Activated CD8-positive, alpha-beta T cell treated with anti-CD3 and anti-CD28 coated beads, Interleukin-2, amount 10 ng/mL, durations not matched to agents 7 days and 5 days (primary cell): ENCODE measurements around the gene OSBPL2. TPM values are rescaled to one million over a fixed set of nuclear protein-coding genes. Genes with fewer than 3 reads are reported as not detected.

ENCODE experiments used
- ATAC-seq: fragments of 150-1000 bp; cut with Tn5 transposase; one replicate; pipeline ENCODE4 v1.10.0; 2021; ENCODE audit warnings: moderate library complexity
- CTCF ChIA-PET: fragments of 350-600 bp; sonication (Branson Sonifier 250); formaldehyde crosslinking; loops from one replicate; lab custom pipeline; 2021; ENCODE audit warnings: antibody characterized with exemption; lab: Charles Lee
- POLR2A ChIA-PET: fragments of 350-600 bp; sonication (Branson Sonifier 250); formaldehyde crosslinking; loops from one replicate; lab custom pipeline; 2021; ENCODE audit warnings: antibody characterized with exemption; lab: Charles Lee
- DNase-seq: peaks from one replicate; pipeline ENCODE4 v3.0.0-alpha.2; 2020
- H3K27ac Mint-ChIP-seq: one replicate; pipeline ENCODE4 v1.8.0; 2021; ENCODE audit warnings: mild to moderate bottlenecking, mixed read lengths
- H3K27me3 Mint-ChIP-seq: one replicate; pipeline ENCODE4 v1.8.0; 2021; ENCODE audit warnings: low read depth, mixed read lengths
- H3K36me3 Mint-ChIP-seq: one replicate; pipeline ENCODE4 v1.8.0; 2021; ENCODE audit warnings: low read depth, mixed read lengths
- H3K4me1 Mint-ChIP-seq: one replicate; pipeline ENCODE4 v1.8.0; 2021; ENCODE audit warnings: low read depth, mixed read lengths
- H3K4me3 Mint-ChIP-seq: one replicate; pipeline ENCODE4 v1.8.0; 2021; ENCODE audit warnings: mild to moderate bottlenecking, mixed read lengths
- H3K9me3 Mint-ChIP-seq: one replicate; pipeline ENCODE4 v1.8.0; 2022; ENCODE audit warnings: mixed read lengths; ENCODE audit not compliant: insufficient read depth
- total RNA-seq, 2 experiments: library from RNA; stranded (reverse); gene quantifications; one replicate each; pipeline ENCODE4 v1.2.3, GENCODE V29; 2021

The OSBPL2 gene
- total RNA-seq, 2 experiments from 2014 or later: 24.1 to 26.4 TPM

DNA sequence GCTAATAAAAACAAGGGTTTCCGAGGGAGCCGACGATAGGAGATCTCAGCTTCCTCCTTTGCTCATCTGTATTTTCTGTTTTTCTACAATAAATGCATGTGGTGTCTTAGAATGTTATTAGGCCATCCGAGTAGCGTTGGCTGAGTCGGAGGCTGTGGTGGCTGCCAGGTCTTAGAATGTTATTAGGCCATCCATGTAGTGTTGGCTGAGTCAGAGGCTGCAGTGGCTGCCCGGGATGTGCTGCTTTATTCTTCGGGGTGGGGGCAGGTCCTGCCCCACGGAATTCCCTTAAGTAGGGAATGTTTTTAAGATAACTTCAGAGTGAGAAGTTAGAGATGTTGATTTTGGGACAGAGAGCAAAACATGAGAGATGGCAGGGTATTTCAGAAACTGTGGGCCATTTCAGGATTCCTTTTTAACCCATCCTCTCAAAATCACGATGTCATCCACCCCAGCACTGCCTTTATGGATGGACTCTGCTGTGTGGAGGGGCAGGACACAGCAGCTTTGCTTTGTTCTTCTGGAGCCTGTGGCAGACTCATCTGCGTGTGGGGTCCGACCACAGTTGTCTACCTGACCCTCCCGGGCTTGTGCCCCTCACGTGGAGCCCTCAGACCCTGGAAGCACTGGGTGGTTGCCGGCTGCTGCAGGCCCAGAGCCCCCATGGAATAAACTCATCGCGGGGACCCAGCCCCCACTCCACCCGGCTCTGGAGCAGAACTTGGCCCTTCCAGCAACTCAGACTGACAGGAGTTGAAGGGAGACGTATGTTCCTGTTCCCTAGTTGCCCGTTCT, 20.4 kb downstream of the OSBPL2 start:
- Mint-ChIP-seq H3K4me1 (peaks cover 3% of the 10 kb centered on the region), H3K27me3 (no peaks in the 10 kb centered on the region), H3K27ac (no peak overlapping the region), H3K9me3 (no peaks in the 10 kb centered on the region), H3K4me3 (no peak overlapping the region), H3K36me3 (peaks cover 7% of the 10 kb centered on the region)
- DNase-seq: no peak
- POLR2A ChIA-PET: no interaction called here
- CTCF ChIA-PET: no interaction called here
- no peak for ATAC-seq

DNA sequence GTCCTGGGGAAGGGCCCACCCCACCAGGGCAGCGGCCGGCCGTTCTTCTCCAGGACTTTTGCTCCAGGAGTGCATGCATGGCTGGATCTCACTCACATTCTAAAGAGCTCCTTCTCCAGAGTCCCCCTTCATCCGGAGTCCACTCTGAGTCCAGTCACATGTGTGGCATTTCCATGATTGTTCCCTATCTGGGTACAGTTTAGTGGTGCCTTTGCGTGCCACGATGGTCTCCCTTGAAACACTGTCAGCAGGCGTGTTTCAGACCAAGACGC, 20.9 kb downstream of the OSBPL2 start:
- peaks cover under 1% of the 10 kb centered on the region for H3K4me1 Mint-ChIP-seq
- H3K36me3 Mint-ChIP-seq: peaks cover 7% of the 10 kb centered on the region
- no peaks in the 10 kb centered on the region for H3K27me3 Mint-ChIP-seq
- ChIA-PET POLR2A (no interaction called here), CTCF (no interaction called here)
- H3K27ac Mint-ChIP-seq: no peak overlapping the region
- no peaks in the 10 kb centered on the region for H3K9me3 Mint-ChIP-seq
- DNase-seq (no peak), ATAC-seq (no peak)
- H3K4me3 Mint-ChIP-seq: no peak overlapping the region

DNA sequence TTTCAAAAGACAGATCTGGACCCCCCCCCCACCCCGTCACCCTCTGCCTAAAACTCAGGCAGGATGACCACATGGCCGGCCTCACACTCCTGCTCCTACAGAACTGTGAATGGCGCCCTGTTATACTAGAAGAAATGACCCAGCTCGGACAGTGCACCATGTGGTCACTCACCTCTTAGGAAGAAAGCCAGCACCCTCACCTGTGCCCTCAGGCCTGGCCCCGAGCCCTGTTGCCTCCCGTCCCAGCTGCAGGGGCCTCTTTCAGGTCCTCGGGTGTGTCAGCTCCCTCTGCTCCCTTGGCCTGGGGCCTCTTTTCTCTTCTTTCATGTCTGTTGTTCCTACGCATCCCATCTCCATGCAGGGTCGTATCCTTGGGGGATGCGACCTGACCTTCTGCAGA, 23.7 kb downstream of the OSBPL2 start:
- no peak overlapping the region for H3K27ac Mint-ChIP-seq
- no peak overlapping the region for H3K4me3 Mint-ChIP-seq
- H3K27me3 Mint-ChIP-seq: no peaks in the 10 kb centered on the region
- DNase-seq (no peak), ATAC-seq (no peak)
- no peaks in the 10 kb centered on the region for H3K4me1 Mint-ChIP-seq
- POLR2A ChIA-PET: no interaction called here
- H3K9me3 Mint-ChIP-seq: no peaks in the 10 kb centered on the region
- CTCF ChIA-PET: no interaction called here
- H3K36me3 Mint-ChIP-seq: peaks cover 14% of the 10 kb centered on the region

DNA sequence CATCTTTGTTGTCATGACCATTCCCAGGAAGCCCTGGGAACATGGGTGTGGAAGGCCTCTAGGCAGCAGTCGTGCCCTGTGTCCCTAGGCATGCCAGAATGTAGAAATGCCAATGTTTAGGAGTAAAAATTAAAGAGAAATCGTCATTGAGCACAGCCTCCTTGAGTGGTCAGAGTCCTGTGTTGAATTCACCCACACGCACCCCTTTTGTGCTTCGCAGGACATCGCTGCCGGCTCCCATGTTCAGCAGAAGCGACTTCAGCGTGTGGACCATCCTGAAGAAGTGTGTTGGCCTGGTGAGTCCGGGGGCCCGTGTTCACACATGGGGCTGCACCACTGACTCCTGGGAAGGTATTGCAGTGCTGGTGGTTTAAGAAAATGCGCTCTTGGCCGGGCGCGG, 25.1 kb downstream of the OSBPL2 start:
- ATAC-seq (no peak), DNase-seq (no peak)
- ChIA-PET POLR2A (no interaction called here), CTCF (no interaction called here)
- Mint-ChIP-seq H3K27ac (no peak overlapping the region), H3K27me3 (no peaks in the 10 kb centered on the region), H3K4me3 (no peak overlapping the region), H3K9me3 (no peaks in the 10 kb centered on the region), H3K36me3 (peaks cover 14% of the 10 kb centered on the region), H3K4me1 (no peaks in the 10 kb centered on the region)

DNA sequence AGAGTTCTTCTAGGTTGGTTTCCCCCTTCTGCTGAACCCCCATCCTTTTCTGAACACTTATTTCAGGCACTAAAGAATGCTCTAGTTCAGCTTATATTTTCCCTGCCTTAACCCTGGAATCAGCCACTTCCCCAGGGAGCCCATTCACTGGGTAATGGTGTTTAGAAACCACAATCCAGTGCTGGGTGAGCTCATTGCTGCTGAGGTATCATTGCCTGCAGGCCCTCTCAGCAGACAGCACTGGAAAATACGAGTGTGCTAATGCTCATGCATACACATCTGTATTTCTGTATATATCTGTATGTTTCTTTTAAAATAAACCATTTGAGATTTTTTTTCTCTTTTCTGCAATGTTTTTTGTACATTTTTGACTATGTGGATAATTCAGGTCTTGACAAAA, 27.0 kb downstream of the OSBPL2 start:
- ChIA-PET CTCF (no interaction called here), POLR2A (interaction anchor here (0.7 kb wide), 1 partner anchor 19 kb away, joined by 5 read pairs; no protein-coding TSS in a partner anchor)
- Mint-ChIP-seq H3K9me3 (no peaks in the 10 kb centered on the region), H3K27ac (no peak overlapping the region), H3K4me3 (no peak overlapping the region), H3K4me1 (no peaks in the 10 kb centered on the region), H3K27me3 (no peaks in the 10 kb centered on the region), H3K36me3 (peaks cover 12% of the 10 kb centered on the region)
- DNase-seq (no peak), ATAC-seq (no peak)

DNA sequence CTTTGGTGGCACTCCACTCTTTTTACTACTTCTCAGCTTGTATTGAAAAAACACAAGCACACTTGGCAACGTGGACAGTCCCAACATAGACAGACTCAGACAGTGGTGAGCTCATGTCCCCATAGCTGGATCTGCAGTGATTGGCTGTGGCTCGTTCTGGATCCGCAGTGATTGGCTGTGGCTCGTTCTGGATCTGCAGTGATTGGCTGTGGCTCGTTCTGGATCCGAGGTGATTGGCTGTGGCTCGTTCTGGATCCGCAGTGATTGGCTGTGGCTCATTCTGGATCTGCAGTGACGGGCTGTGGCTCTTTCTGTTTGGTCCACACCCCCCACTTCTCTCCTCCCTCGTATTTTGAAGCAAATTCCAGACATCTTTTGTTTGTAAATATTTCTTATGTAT, 28.0 kb downstream of the OSBPL2 start:
- H3K9me3 Mint-ChIP-seq: no peaks in the 10 kb centered on the region
- no peaks in the 10 kb centered on the region for H3K27me3 Mint-ChIP-seq
- no peak for ATAC-seq
- POLR2A ChIA-PET: no interaction called here
- no peaks in the 10 kb centered on the region for H3K4me1 Mint-ChIP-seq
- H3K36me3 Mint-ChIP-seq: peaks cover 12% of the 10 kb centered on the region
- peak overlapping the region; percentile 15 for H3K27ac Mint-ChIP-seq
- CTCF ChIA-PET: no interaction called here
- no peak for DNase-seq
- H3K4me3 Mint-ChIP-seq: no peak overlapping the region

DNA sequence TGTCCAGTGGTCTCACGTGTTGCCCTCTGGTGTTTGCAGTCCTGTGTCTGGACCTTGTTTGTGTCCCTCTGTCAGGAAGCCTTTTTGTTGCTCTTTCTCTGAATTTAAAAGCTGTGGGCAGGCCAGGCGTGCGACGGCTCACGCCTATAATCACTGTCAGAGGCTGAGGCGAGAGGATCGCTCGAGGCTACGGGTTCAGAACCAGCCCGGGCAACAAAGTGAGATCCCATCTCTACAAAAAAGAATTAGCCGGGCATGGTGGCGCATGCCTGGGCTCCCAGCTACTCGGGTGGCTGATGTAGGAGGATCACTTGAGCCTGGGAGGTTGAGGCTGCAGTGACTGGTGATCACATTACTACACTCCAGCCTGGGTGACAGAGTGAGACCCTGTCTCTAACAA, 28.5 kb downstream of the OSBPL2 start:
- CTCF ChIA-PET: no interaction called here
- no peak overlapping the region for H3K27ac Mint-ChIP-seq
- DNase-seq: no peak
- H3K9me3 Mint-ChIP-seq: no peaks in the 10 kb centered on the region
- no peak overlapping the region for H3K4me3 Mint-ChIP-seq
- POLR2A ChIA-PET: no interaction called here
- H3K36me3 Mint-ChIP-seq: peaks cover 12% of the 10 kb centered on the region
- ATAC-seq: no peak
- H3K4me1 Mint-ChIP-seq: no peaks in the 10 kb centered on the region
- H3K27me3 Mint-ChIP-seq: no peaks in the 10 kb centered on the region

DNA sequence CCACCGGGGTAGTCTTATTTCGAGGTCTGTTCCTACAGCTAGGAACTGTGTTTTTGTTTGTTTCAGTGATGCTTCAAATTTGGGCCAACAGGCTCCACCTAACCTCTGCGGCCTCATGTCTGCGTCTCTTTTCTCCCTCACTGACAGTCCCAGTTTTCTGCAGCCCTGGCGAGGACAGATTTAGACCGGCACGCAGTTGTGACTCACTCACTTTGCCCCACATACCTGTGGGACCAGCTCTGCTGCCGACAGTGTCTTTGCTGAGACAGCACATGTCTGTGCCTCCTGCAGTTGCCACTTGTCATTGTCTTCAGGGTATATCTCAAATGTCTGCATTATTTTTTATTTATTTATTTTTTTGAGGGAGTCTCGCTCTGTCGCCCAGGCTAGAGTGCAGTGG, 29.2 kb downstream of the OSBPL2 start:
- H3K4me1 Mint-ChIP-seq: no peaks in the 10 kb centered on the region
- ChIA-PET CTCF (no interaction called here), POLR2A (no interaction called here)
- ATAC-seq: no peak
- DNase-seq: no peak
- H3K27ac Mint-ChIP-seq: no peak overlapping the region
- no peaks in the 10 kb centered on the region for H3K9me3 Mint-ChIP-seq
- H3K4me3 Mint-ChIP-seq: no peak overlapping the region
- H3K36me3 Mint-ChIP-seq: peaks cover 15% of the 10 kb centered on the region
- H3K27me3 Mint-ChIP-seq: no peaks in the 10 kb centered on the region

DNA sequence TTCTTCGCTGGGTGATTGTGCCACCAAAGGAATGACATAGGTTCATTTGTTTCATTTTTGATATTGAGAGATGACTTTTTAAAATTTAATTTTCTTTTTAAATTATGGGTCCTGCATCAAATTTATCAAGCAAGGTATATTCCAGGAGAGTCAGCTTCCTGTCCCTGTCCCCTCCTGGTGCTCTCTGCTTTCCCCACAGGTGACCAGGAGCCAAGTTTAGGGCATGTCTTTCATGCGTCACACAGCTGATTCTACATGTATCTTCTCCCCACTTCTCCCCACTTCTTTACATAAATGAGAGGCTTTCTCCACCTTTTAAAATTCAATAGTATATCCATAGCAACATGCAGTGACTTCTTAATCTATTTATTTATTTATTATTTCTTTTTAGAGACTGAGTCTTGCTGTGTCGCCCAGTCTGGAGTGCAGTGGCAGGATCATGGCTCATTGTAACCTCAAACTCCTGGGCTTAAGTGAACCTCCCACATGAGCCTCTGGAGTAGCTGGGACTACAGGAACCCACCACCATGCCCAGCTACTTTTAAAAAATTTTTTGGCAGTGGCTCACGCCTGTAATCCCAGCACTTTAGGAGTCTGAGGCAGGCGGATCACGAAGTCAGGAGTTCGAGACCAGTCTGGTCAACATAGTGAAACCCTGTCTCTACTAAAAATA, 30.0 kb downstream of the OSBPL2 start:
- ChIA-PET CTCF (no interaction called here), POLR2A (interaction anchor here (0.5 kb wide), 1 partner anchor 64 kb away, joined by 3 read pairs; no protein-coding TSS in a partner anchor)
- no peak overlapping the region for H3K4me3 Mint-ChIP-seq
- ATAC-seq: no peak
- no peaks in the 10 kb centered on the region for H3K27me3 Mint-ChIP-seq
- DNase-seq: no peak
- no peaks in the 10 kb centered on the region for H3K4me1 Mint-ChIP-seq
- H3K9me3 Mint-ChIP-seq: no peaks in the 10 kb centered on the region
- H3K27ac Mint-ChIP-seq: no peak overlapping the region
- H3K36me3 Mint-ChIP-seq: peaks cover 12% of the 10 kb centered on the region

DNA sequence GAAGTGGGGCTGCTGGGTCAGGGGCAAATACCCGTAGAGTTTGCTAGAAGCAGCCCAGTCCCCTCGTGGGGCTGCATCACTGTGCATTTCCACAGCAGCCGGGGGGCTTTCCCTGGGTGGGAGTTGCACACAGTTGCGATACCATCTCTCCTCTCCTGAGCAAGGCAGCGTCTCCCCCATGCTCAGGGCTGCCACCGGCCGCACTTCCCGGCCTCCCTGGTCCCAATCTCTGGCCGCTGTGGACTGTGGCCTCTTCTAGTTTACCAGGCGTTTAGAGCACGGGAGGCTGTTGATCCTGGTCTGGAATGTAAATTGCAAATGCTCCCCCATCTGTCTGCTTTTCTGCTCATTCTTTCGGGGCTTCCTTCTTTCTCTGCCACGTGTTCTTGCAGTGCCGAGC, 31.1 kb downstream of the OSBPL2 start:
- DNase-seq: no peak
- ChIA-PET CTCF (no interaction called here), POLR2A (no interaction called here)
- Mint-ChIP-seq H3K36me3 (peaks cover 13% of the 10 kb centered on the region), H3K27me3 (no peaks in the 10 kb centered on the region), H3K4me3 (no peak overlapping the region), H3K4me1 (no peaks in the 10 kb centered on the region), H3K27ac (no peak overlapping the region), H3K9me3 (no peaks in the 10 kb centered on the region)
- ATAC-seq: no peak

DNA sequence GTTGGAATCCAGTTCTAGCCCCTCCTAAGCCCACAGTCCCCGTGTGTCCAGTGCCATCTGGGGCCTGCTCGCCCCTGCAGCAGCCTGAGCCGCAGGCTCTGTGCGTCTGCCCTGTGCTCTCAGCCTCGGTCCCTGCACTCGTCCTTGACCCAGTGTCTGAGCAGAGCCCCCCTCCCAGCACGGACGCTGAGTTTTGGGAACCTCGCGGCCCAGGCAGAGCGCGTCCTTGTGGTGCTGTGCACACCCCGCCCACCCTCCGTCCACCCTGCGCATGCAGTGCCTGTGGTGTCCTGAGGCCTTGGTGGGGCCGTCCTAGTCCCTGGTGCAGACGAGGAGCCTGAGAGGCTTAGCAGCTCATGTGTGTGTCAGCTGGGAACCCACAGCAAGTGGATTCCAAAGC, 31.6 kb downstream of the OSBPL2 start:
- Mint-ChIP-seq H3K9me3 (no peaks in the 10 kb centered on the region), H3K27ac (no peak overlapping the region), H3K4me3 (no peak overlapping the region), H3K27me3 (no peaks in the 10 kb centered on the region), H3K4me1 (no peaks in the 10 kb centered on the region), H3K36me3 (peaks cover 9% of the 10 kb centered on the region)
- ATAC-seq (no peak), DNase-seq (no peak)
- POLR2A ChIA-PET: no interaction called here
- CTCF ChIA-PET: no interaction called here

DNA sequence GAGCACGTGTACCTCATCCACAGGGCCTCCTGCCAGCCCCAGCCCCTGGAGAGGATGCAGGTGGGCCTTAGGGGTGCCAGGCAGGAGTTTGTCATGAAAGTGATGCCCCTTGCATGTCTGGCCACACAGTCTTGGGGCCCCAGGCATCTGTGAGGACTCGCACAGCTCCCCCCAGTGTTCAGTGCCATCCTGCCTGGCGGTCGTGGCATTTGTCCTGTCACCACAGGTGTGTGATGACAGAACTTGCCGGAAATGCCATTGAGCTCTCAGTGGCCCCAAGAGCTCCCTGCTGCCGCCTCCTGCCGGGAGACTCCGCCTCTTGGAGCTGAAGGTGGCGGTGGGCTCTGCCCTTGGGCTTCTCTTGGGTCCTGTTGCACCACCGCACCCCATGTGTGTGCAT, 33.9 kb downstream of the OSBPL2 start:
- peaks cover 6% of the 10 kb centered on the region for H3K36me3 Mint-ChIP-seq
- no peaks in the 10 kb centered on the region for H3K27me3 Mint-ChIP-seq
- ATAC-seq (no peak), DNase-seq (no peak)
- ChIA-PET POLR2A (no interaction called here), CTCF (no interaction called here)
- H3K9me3 Mint-ChIP-seq: no peaks in the 10 kb centered on the region
- H3K4me1 Mint-ChIP-seq: no peaks in the 10 kb centered on the region
- H3K27ac Mint-ChIP-seq: no peak overlapping the region
- H3K4me3 Mint-ChIP-seq: no peak overlapping the region
